NCI-H1105 treated with DMSO at 0.1 percent for 48 hours (cell line): ENCODE measurements around the gene AFF1.

ENCODE experiments used
- DNase-seq: peaks from one replicate; lab custom pipeline; 2025; lab: John Stamatoyannopoulos, UW

The AFF1 gene

GRCh38 chr4:86934771-86935565 is at the start of gene AFF1:
Gene AFF1, plus strand, starts transcription at chr4:86935011. Its CDS starts 13,523 bp downstream, at chr4:86948534.
- peak; percentile 60 for DNase-seq

- DNase-seq, result no peak
Measured at GRCh38 chr4:86890790-86891189, 44.0 kb upstream of the AFF1 start.

- DNase-seq, result peak; percentile 62
Measured at GRCh38 chr4:86891762-86892635, 42.8 kb upstream of the AFF1 start, which contains the start of gene C4orf36. Gene C4orf36, minus strand, starts transcription at chr4:86892422. Its CDS starts 902 bp downstream, at chr4:86891520.

GRCh38 chr4:86892636-86892960 is 42.2 kb upstream of the AFF1 start:
- no peak for DNase-seq

- no peak for DNase-seq
Measured at GRCh38 chr4:86893136-86893535, 41.7 kb upstream of the AFF1 start.

- DNase-seq, result no peak
Measured at GRCh38 chr4:86894455-86894854, 40.4 kb upstream of the AFF1 start.

- peak; percentile 75 for DNase-seq
Measured at GRCh38 chr4:86895692-86896488, 38.9 kb upstream of the AFF1 start.

- no peak for DNase-seq
Measured at GRCh38 chr4:86896596-86896995, 38.2 kb upstream of the AFF1 start.

- DNase-seq, result peak; percentile 6
Measured at GRCh38 chr4:86898562-86898961, 36.2 kb upstream of the AFF1 start.

- DNase-seq, result no peak
Measured at GRCh38 chr4:86901864-86902263, 32.9 kb upstream of the AFF1 start.

GRCh38 chr4:86908251-86908657 is 26.6 kb upstream of the AFF1 start:
- no peak for DNase-seq

GRCh38 chr4:86909546-86910295 is 25.1 kb upstream of the AFF1 start:
- DNase-seq, result no peak

GRCh38 chr4:86910369-86910768 is 24.4 kb upstream of the AFF1 start:
- no peak for DNase-seq

GRCh38 chr4:86910820-86911684 is 23.8 kb upstream of the AFF1 start:
- no peak for DNase-seq

- DNase-seq, result no peak
Measured at GRCh38 chr4:86916392-86916791, 18.4 kb upstream of the AFF1 start.

- no peak for DNase-seq
Measured at GRCh38 chr4:86917212-86918039, 17.4 kb upstream of the AFF1 start.

GRCh38 chr4:86918539-86919072 is 16.2 kb upstream of the AFF1 start:
- DNase-seq, result no peak

GRCh38 chr4:86919561-86920223 is 15.1 kb upstream of the AFF1 start:
- no peak for DNase-seq
